Activated CD8-positive, alpha-beta T cell treated with anti-CD3 and anti-CD28 coated beads for 36 hours (primary cell): ENCODE data around the gene SYNGR2. TPM values are rescaled to one million over a fixed set of nuclear protein-coding genes. Genes with fewer than 3 reads are reported as not detected.

Source experiments
- ATAC-seq: fragments of 200-7000 bp; cut with Tn5 transposase; one replicate; pipeline ENCODE4 v1.10.0; 2021; ENCODE audit warnings: mild to moderate bottlenecking, moderate library complexity
- CTCF ChIA-PET: fragments of 350-600 bp; sonication (Branson Sonifier 250); formaldehyde crosslinking; loops from one replicate; lab custom pipeline; 2021; ENCODE audit warnings: antibody characterized with exemption; lab: Charles Lee
- POLR2A ChIA-PET: fragments of 350-600 bp; sonication (Branson Sonifier 250); formaldehyde crosslinking; loops from one replicate; lab custom pipeline; 2021; ENCODE audit warnings: antibody characterized with exemption; lab: Charles Lee
- DNase-seq: peaks from one replicate; pipeline ENCODE4 v3.0.0-alpha.2; 2020
- H3K27ac Mint-ChIP-seq: one replicate; pipeline ENCODE4 v1.8.0; 2021; ENCODE audit warnings: mild to moderate bottlenecking, mixed read lengths
- H3K27me3 Mint-ChIP-seq: one replicate; pipeline ENCODE4 v1.8.0; 2021; ENCODE audit warnings: mixed read lengths
- H3K36me3 Mint-ChIP-seq: one replicate; pipeline ENCODE4 v1.8.0; 2021; ENCODE audit warnings: low read depth, mixed read lengths
- H3K4me1 Mint-ChIP-seq: one replicate; pipeline ENCODE4 v1.8.0; 2021; ENCODE audit warnings: low read depth, mixed read lengths
- H3K4me3 Mint-ChIP-seq: one replicate; pipeline ENCODE4 v1.8.0; 2021; ENCODE audit warnings: mild to moderate bottlenecking, moderate library complexity, mixed read lengths
- H3K9me3 Mint-ChIP-seq: one replicate; pipeline ENCODE4 v1.8.0; 2021; ENCODE audit warnings: mixed read lengths
- intact Hi-C: fragments of 100-400 bp; cut with micrococcal nuclease; formaldehyde crosslinking; loops from one replicate; pipeline ENCODE4 v1.10.0; 2022
- total RNA-seq, 2 experiments: library from RNA; stranded (reverse); gene quantifications; one replicate each; pipeline ENCODE4 v1.2.3, GENCODE V29; 2021
- TF ChIP-seq, protein P1 (sequence below): fragments of 200-600 bp; IDR thresholded peaks from one replicate; pipeline ENCODE4 v1.8.0; 2022; ENCODE audit warnings: antibody characterized with exemption, mild to moderate bottlenecking

Gene SYNGR2
- total RNA-seq, 2 experiments from 2014 or later = 92.6 to 95.1 TPM

- Mint-ChIP-seq H3K4me3 (no peak overlapping the region), H3K4me1 (peaks cover 42% of the 10 kb centered on the region), H3K36me3 (peaks cover 17% of the 10 kb centered on the region), H3K27me3 (no peaks in the 10 kb centered on the region), H3K27ac (no peak overlapping the region), H3K9me3 (no peaks in the 10 kb centered on the region)
- TF ChIP-seq, protein P1, sequence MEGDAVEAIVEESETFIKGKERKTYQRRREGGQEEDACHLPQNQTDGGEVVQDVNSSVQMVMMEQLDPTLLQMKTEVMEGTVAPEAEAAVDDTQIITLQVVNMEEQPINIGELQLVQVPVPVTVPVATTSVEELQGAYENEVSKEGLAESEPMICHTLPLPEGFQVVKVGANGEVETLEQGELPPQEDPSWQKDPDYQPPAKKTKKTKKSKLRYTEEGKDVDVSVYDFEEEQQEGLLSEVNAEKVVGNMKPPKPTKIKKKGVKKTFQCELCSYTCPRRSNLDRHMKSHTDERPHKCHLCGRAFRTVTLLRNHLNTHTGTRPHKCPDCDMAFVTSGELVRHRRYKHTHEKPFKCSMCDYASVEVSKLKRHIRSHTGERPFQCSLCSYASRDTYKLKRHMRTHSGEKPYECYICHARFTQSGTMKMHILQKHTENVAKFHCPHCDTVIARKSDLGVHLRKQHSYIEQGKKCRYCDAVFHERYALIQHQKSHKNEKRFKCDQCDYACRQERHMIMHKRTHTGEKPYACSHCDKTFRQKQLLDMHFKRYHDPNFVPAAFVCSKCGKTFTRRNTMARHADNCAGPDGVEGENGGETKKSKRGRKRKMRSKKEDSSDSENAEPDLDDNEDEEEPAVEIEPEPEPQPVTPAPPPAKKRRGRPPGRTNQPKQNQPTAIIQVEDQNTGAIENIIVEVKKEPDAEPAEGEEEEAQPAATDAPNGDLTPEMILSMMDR = no peak
- ATAC-seq = no peak
- no peak for DNase-seq
- POLR2A ChIA-PET = interaction anchor here (0.8 to 19.2 kb wide), 7 partner anchors 8 to 32 kb away, joined by 3 to 335 read pairs (median 8); partner anchors contain the start of genes SYNGR2, TMC6 and TMC8
- CTCF ChIA-PET = interaction anchor here (3.3 kb wide), 1 partner anchor 32 kb away, joined by 10 read pairs; no protein-coding TSS in a partner anchor
- intact Hi-C loops = no loop called here
These were observed 24.1 kb upstream of the SYNGR2 start for GRCh38 chr17:78144147-78144719.

GRCh38 chr17:78144736-78145641, 23.4 kb upstream of the SYNGR2 start:
- intact Hi-C loops = no loop called here
- Mint-ChIP-seq H3K27me3 (no peaks in the 10 kb centered on the region), H3K36me3 (peaks cover 15% of the 10 kb centered on the region), H3K27ac (no peak overlapping the region), H3K9me3 (no peaks in the 10 kb centered on the region), H3K4me3 (no peak overlapping the region), H3K4me1 (peaks cover 38% of the 10 kb centered on the region)
- CTCF ChIA-PET = interaction anchor here (0.6 to 3.3 kb wide), 3 partner anchors 32 to 54 kb away, joined by 3 to 10 read pairs (median 5); no protein-coding TSS in a partner anchor
- no peak for ATAC-seq
- TF ChIP-seq, protein P1 = no peak
- DNase-seq = no peak
- POLR2A ChIA-PET = interaction anchor here (0.6 to 19.2 kb wide), 6 partner anchors 16 to 34 kb away, joined by 3 to 335 read pairs (median 6); partner anchors contain the start of genes SYNGR2, TMC6 and TMC8

DNA sequence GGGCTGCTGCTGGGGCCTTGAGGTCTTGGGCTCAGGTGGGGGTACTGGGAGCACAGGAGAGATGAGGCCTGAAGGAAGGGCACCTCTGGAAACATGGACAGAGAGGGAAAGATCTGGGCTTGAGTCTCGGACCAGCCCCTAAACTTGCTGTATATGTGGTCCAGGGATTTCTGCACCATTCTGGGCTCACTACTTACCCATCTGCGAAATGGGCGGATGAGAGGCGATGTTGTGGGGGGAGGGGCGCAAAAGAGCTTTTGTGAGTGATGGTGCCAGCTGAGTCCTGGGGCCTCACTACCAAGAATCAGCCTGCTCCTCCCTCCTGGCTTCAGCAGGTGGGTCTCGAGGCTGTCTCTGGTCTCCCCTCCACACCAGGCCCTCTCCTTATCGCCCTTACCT, 21.9 kb upstream of the SYNGR2 start:
- TF ChIP-seq, protein P1 = no peak
- Mint-ChIP-seq H3K27ac (no peak overlapping the region), H3K9me3 (no peaks in the 10 kb centered on the region), H3K4me1 (peaks cover 30% of the 10 kb centered on the region), H3K27me3 (no peaks in the 10 kb centered on the region), H3K36me3 (peaks cover 7% of the 10 kb centered on the region), H3K4me3 (no peak overlapping the region)
- intact Hi-C loops = no loop called here
- POLR2A ChIA-PET = interaction anchor here (1.4 to 19.2 kb wide), 3 partner anchors 9 to 24 kb away, joined by 4 to 335 read pairs (median 4); partner anchors contain the start of genes TMC6 and TMC8
- DNase-seq (no peak), ATAC-seq (no peak)
- CTCF ChIA-PET = interaction anchor here (0.8 kb wide), 1 partner anchor 9 kb away, joined by 3 read pairs; no protein-coding TSS in a partner anchor

DNA sequence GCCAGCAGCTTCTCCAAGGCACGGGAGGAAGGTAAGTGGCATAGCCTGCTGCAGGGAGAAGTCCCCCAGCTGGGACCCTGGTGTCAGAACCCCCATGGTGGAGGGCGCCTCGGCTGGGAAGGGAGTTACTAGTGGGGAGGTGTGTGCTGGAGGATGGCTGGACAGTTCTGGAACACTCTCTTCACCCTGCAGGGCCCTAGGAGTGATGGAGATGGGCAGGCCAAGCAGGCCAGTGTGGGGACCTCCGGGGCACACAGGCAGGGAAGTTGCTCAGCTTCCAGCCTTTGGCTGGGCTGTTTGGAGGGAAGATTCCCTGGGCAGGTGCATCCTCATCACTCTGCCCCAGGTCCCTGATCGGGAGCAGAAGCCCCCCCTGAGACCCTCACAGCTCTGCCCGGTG, 21.5 kb upstream of the SYNGR2 start:
- intact Hi-C loops = no loop called here
- Mint-ChIP-seq H3K4me1 (peaks cover 27% of the 10 kb centered on the region), H3K36me3 (peaks cover 5% of the 10 kb centered on the region), H3K4me3 (no peak overlapping the region), H3K27ac (no peak overlapping the region), H3K27me3 (no peaks in the 10 kb centered on the region), H3K9me3 (no peaks in the 10 kb centered on the region)
- POLR2A ChIA-PET = interaction anchor here (1.4 to 19.2 kb wide), 3 partner anchors 9 to 24 kb away, joined by 4 to 335 read pairs (median 4); partner anchors contain the start of genes TMC6 and TMC8
- ATAC-seq (no peak), DNase-seq (no peak)
- TF ChIP-seq, protein P1 = no peak
- CTCF ChIA-PET = interaction anchor here (0.8 kb wide), 1 partner anchor 9 kb away, joined by 3 read pairs; no protein-coding TSS in a partner anchor
